IMR-90 (cell line): ENCODE results near the gene ADAMTS20. TPM values are rescaled to one million over a fixed set of nuclear protein-coding genes. Genes with fewer than 3 reads are reported as not detected.

Experiments
- ATAC-seq: fragments of 200-7000 bp; cut with Tn5 transposase; 2 replicates; pipeline ENCODE4 v1.9.1; 2020; ENCODE audit warnings: low read depth, mild to moderate bottlenecking, moderate library complexity
- BruUV-seq: library from RNA; stranded (reverse); fragments of 400-500 nt; replicated peaks from 2 replicates; lab custom pipeline; 2021; lab: Mats Ljungman, UMichigan
- CTCF ChIA-PET: fragments of 300-600 bp; formaldehyde crosslinking; extraction: SDS; loops from one replicate; lab custom pipeline; 2021; ENCODE audit warnings: antibody characterized with exemption; lab: Yijun Ruan, JAX
- POLR2A ChIA-PET: fragments of 300-600 bp; sonication (Branson Sonifier 250); formaldehyde crosslinking; loops from one replicate; lab custom pipeline; 2022; ENCODE audit warnings: antibody characterized with exemption; ENCODE audit not compliant: unreplicated experiment; lab: Charles Lee
- DNase-seq: peaks from one replicate; pipeline ENCODE4 v3.0.0; 2013
- H2AFZ ChIP-seq: replicated peaks from 2 replicates; pipeline ENCODE3; 2013; ENCODE audit warnings: low read length, mild to moderate bottlenecking; ENCODE audit not compliant: poor library complexity
- H2AK5ac ChIP-seq: 2 replicates; pipeline ENCODE4 v1.6.1; 2013; ENCODE audit warnings: low read depth, low read length, inconsistent platforms
- H2AK9ac ChIP-seq: replicated peaks from 2 replicates; pipeline ENCODE3; 2013; ENCODE audit warnings: mild to moderate bottlenecking, low read depth, low read length, moderate library complexity; ENCODE audit not compliant: poor library complexity
- H2BK120ac ChIP-seq: 2 replicates; pipeline ENCODE4 v1.6.1; 2013; ENCODE audit warnings: low read depth, low read length, inconsistent platforms
- H2BK15ac ChIP-seq: 3 replicates; pipeline ENCODE4 v1.6.1; 2013; ENCODE audit warnings: low read depth, low read length, inconsistent platforms
- H2BK20ac ChIP-seq: 2 replicates; pipeline ENCODE4 v1.6.1; 2013; ENCODE audit warnings: low read depth, mild to moderate bottlenecking, inconsistent platforms, low read length, moderate library complexity
- H2BK5ac ChIP-seq: 2 replicates; pipeline ENCODE4 v1.6.1; 2013; ENCODE audit warnings: mild to moderate bottlenecking, low read depth, low read length, inconsistent platforms; ENCODE audit not compliant: poor library complexity, severe bottlenecking
- H3K14ac ChIP-seq: replicated peaks from 2 replicates; pipeline ENCODE4 v1.6.1; 2013; ENCODE audit warnings: low read depth, low read length, inconsistent platforms
- H3K18ac ChIP-seq: 2 replicates; pipeline ENCODE4 v1.6.1; 2013; ENCODE audit warnings: low read depth, low read length, control low read depth
- H3K23ac ChIP-seq: 2 replicates; pipeline ENCODE4 v1.6.1; 2013; ENCODE audit warnings: low read depth, low read length, inconsistent platforms
- H3K27ac ChIP-seq: 2 replicates; pipeline ENCODE4 v1.5.1; 2013; ENCODE audit warnings: mild to moderate bottlenecking, control low read depth, low read length; ENCODE audit not compliant: insufficient read depth
- H3K27me3 ChIP-seq: 2 replicates; pipeline ENCODE4 v1.6.1; 2013; ENCODE audit warnings: low read length; ENCODE audit not compliant: control insufficient read depth, insufficient read depth
- H3K36me3 ChIP-seq: 2 replicates; pipeline ENCODE4 v1.6.1; 2013; ENCODE audit warnings: low read length, mixed read lengths; ENCODE audit not compliant: control insufficient read depth, insufficient read depth
- H3K4ac ChIP-seq: 2 replicates; pipeline ENCODE4 v1.6.1; 2013; ENCODE audit warnings: low read depth, low read length, inconsistent platforms
- H3K4me1 ChIP-seq: 2 replicates; pipeline ENCODE4 v1.6.1; 2013; ENCODE audit warnings: low read length, mixed read lengths; ENCODE audit not compliant: control insufficient read depth, insufficient read depth
- H3K4me2 ChIP-seq: 2 replicates; pipeline ENCODE4 v1.6.1; 2013; ENCODE audit warnings: low read depth, mild to moderate bottlenecking, control low read depth, low read length, moderate library complexity
- H3K4me3 ChIP-seq: 2 replicates; pipeline ENCODE4 v1.5.1; 2013; ENCODE audit warnings: low read depth, mild to moderate bottlenecking, control low read depth, low read length, moderate library complexity; ENCODE audit not compliant: insufficient read depth
- H3K56ac ChIP-seq: 2 replicates; pipeline ENCODE4 v1.6.1; 2013; ENCODE audit warnings: low read length, inconsistent platforms; ENCODE audit not compliant: insufficient read depth; ENCODE audit errors: extremely low read depth
- H3K79me1 ChIP-seq, 2 experiments: 2 replicates each; pipeline ENCODE4 v1.6.1; 2013; ENCODE audit warnings: low read length in 2 of 2, inconsistent platforms in 1 of 2, low read depth in 1 of 2
- H3K9ac ChIP-seq: 2 replicates; pipeline ENCODE4 v1.6.1; 2013; ENCODE audit warnings: low read depth, low read length, control low read depth
- H3K9me1 ChIP-seq: 2 replicates; pipeline ENCODE4 v1.6.1; 2013; ENCODE audit warnings: low read length, inconsistent platforms; ENCODE audit not compliant: insufficient read depth
- H3K9me3 ChIP-seq: 2 replicates; pipeline ENCODE4 v1.6.1; 2013; ENCODE audit warnings: low read length; ENCODE audit not compliant: control insufficient read depth, insufficient read depth
- H4K20me1 ChIP-seq: 2 replicates; pipeline ENCODE4 v1.6.1; 2013; ENCODE audit warnings: low read length, inconsistent platforms; ENCODE audit not compliant: insufficient read depth
- H4K5ac ChIP-seq: 2 replicates; pipeline ENCODE4 v1.6.1; 2013; ENCODE audit warnings: mild to moderate bottlenecking, low read depth, low read length, control low read depth
- H4K8ac ChIP-seq, 2 experiments: 2 replicates each; pipeline ENCODE4 v1.6.1; 2013; ENCODE audit warnings: low read depth in 2 of 2, low read length in 2 of 2, control low read depth in 1 of 2, inconsistent platforms in 1 of 2
- H4K91ac ChIP-seq: 2 replicates; pipeline ENCODE4 v1.6.1; 2013; ENCODE audit warnings: low read depth, low read length, inconsistent platforms; ENCODE audit not compliant: insufficient read depth
- BHLHE40 ChIP-seq: fragments of 150-350 bp; IDR thresholded peaks from 2 replicates; pipeline ENCODE4 v1.6.1; 2016; ENCODE audit warnings: mild to moderate bottlenecking, low read depth, low read length
- CEBPB ChIP-seq: IDR thresholded peaks from 2 replicates; pipeline ENCODE4 v1.6.1; 2012; ENCODE audit warnings: low read depth, low read length, improper control_type of control experiment
- CHD1 ChIP-seq: IDR thresholded peaks from 2 replicates; pipeline ENCODE4 v1.6.1; 2012; ENCODE audit warnings: low read depth, low read length, improper control_type of control experiment
- ELK1 ChIP-seq: fragments of 150-350 bp; IDR thresholded peaks from 2 replicates; pipeline ENCODE4 v1.6.1; 2016; ENCODE audit warnings: low read depth, mild to moderate bottlenecking, low read length, moderate library complexity, borderline replicate concordance
- MAFK ChIP-seq: IDR thresholded peaks from 2 replicates; pipeline ENCODE4 v1.6.1; 2012; ENCODE audit warnings: low read depth, low read length, improper control_type of control experiment
- POLR2A ChIP-seq: IDR thresholded peaks from 2 replicates; pipeline ENCODE4 v1.6.1; 2012; ENCODE audit warnings: mild to moderate bottlenecking, low read depth, low read length
- RCOR1 ChIP-seq: IDR thresholded peaks from 2 replicates; pipeline ENCODE4 v1.6.1; 2012; ENCODE audit warnings: mild to moderate bottlenecking, low read length, improper control_type of control experiment; ENCODE audit not compliant: insufficient replicate concordance
- RFX5 ChIP-seq: IDR thresholded peaks from 2 replicates; pipeline ENCODE4 v1.8.0; 2012; ENCODE audit warnings: low read depth, mild to moderate bottlenecking, low read length, moderate library complexity
- USF2 ChIP-seq: fragments of 150-350 bp; IDR thresholded peaks from 2 replicates; pipeline ENCODE4 v1.6.1; 2017; ENCODE audit warnings: mild to moderate bottlenecking, antibody characterized with exemption, low read length, low read depth
- dilution Hi-C: fragments of 300-500 bp; cut with HindIII; formaldehyde crosslinking; loops from one replicate; pipeline ENCODE4 v1.14.3; 2018; ENCODE audit warnings: low sequenced_read_pairs; ENCODE audit not compliant: unreplicated experiment
- in situ Hi-C: fragments of 300-500 bp; cut with MboI; formaldehyde crosslinking; loops from 3 replicates; pipeline ENCODE4 v1.14.3; 2019; ENCODE audit warnings: low sequenced_read_pairs, inconsistent platforms, mixed read lengths
- intact Hi-C: fragments of 100-400 bp; cut with micrococcal nuclease; formaldehyde crosslinking; loops from 2 replicates; pipeline ENCODE4 v1.10.0; 2022
- polyA plus RNA-seq, 3 experiments: library from polyadenylated mRNA; depleted of rRNA; stranded (reverse); fragments of >200 nt; gene quantifications; 2 replicates each; pipeline ENCODE4 v1.2.3, GENCODE V29; 2012; ENCODE audit warnings: low replicate concordance in 1 of 3
- total RNA-seq: library from RNA; depleted of rRNA; stranded (reverse); fragments of >200 nt; gene quantifications from 2 replicates; pipeline ENCODE4 v1.2.3, GENCODE V29; 2012

The ADAMTS20 gene
- total and polyA plus RNA-seq, 2 of the 4 experiments (the other 2 are of a cell fraction): not detected

- Histone ChIP-seq H3K4me2 (no peak overlapping the region), H3K36me3 (no peaks in the 10 kb centered on the region), H3K56ac (no peak overlapping the region), H3K9me1 (no peaks in the 10 kb centered on the region), H3K4me3 (no peak overlapping the region), H3K4ac (no peak overlapping the region), H2BK20ac (peak overlapping the region; percentile 48; the same call in 1 of the 2 replicates), H3K27me3 (no peaks in the 10 kb centered on the region), H4K20me1 (no peaks in the 10 kb centered on the region), H2BK120ac (peak overlapping the region; percentile 51; the same call in 1 of the 2 replicates), H2AFZ (no peak overlapping the region), H4K91ac (no peak overlapping the region), H2AK5ac (no peak overlapping the region), H3K9ac (peak overlapping the region; percentile 33; the same call in 1 of the 2 replicates), H2BK5ac (peak overlapping the region; percentile 100), H3K18ac (peak overlapping the region; percentile 74; the same call in 1 of the 2 replicates), H4K8ac (peak overlapping the region in 1 of 2 experiments; percentile 43; a peak in 1 of 4 replicates), H2BK15ac (0 out of 3 replicates have a peak overlapping the region, but pooled peaks have one; percentile 12), H3K9me3 (no peaks in the 10 kb centered on the region), H3K14ac (no peak overlapping the region), H3K27ac (no peak overlapping the region), H2AK9ac (no peak overlapping the region), H3K23ac (no peak overlapping the region), H3K4me1 (peaks cover 8% of the 10 kb centered on the region), H4K5ac (no peak overlapping the region), H3K79me1 (no peaks in the 10 kb centered on the region)
- BruUV-seq: no TSS peak
- dilution Hi-C loops: no loop called here
- intact Hi-C loops: no loop called here
- DNase-seq (peak; percentile 63), ATAC-seq (peak; percentile 60)
- POLR2A ChIA-PET: interaction anchor here (0.6 kb wide), 1 partner anchor 10 kb away, joined by 4 read pairs; no protein-coding TSS in a partner anchor
- in situ Hi-C loops: no loop called here
- CTCF ChIA-PET: interaction anchor here (1.0 to 1.4 kb wide), 2 partner anchors 12 to 834 kb away, joined by 3 to 4 read pairs; no protein-coding TSS in a partner anchor
- TF ChIP-seq POLR2A (no peak), RCOR1 (no peak), CHD1 (no peak), BHLHE40 (no peak), RFX5 (no peak), MAFK (no peak), ELK1 (no peak), USF2 (no peak), CEBPB (no peak)
These were observed 236.0 kb downstream of the ADAMTS20 start for GRCh38 chr12:43315961-43316360.
